CD4-positive, alpha-beta memory T cell (primary cell): Measurements from ENCODE around the gene ZNF692. TPM values are rescaled to one million over a fixed set of nuclear protein-coding genes. Genes with fewer than 3 reads are reported as not detected.
"Not testable (repeated sequence)": the region's sequence is repeated elsewhere in the genome, so short reads cannot be mapped to it uniquely, and the experiment has no call there.

Experiments
- CTCF ChIA-PET: fragments of 350-600 bp; sonication (Branson Sonifier 250); formaldehyde crosslinking; loops from one replicate; lab custom pipeline; 2021; ENCODE audit warnings: inconsistent platforms; ENCODE audit not compliant: partially characterized antibody; lab: Charles Lee
- POLR2A ChIA-PET: fragments of 350-600 bp; sonication (Branson Sonifier 250); formaldehyde crosslinking; loops from one replicate; lab custom pipeline; 2021; ENCODE audit not compliant: partially characterized antibody; lab: Charles Lee
- DNase-seq, 5 donors: peaks; one replicate each; pipeline versions ENCODE4 v3.0.0 to v3.0.0-alpha.2; 2020 to 2022; ENCODE audit warnings: mixed read lengths in 1 of 5
- H3K27ac ChIP-seq: one replicate; pipeline ENCODE4 v1.7.0; 2013; ENCODE audit warnings: low read depth, low read length
- H3K27me3 ChIP-seq: 2 replicates; pipeline ENCODE4 v1.7.0; 2013; ENCODE audit warnings: mild to moderate bottlenecking, low read length, moderate library complexity; ENCODE audit not compliant: insufficient read depth
- H3K36me3 ChIP-seq: 2 replicates; pipeline ENCODE4 v1.7.0; 2013; ENCODE audit warnings: mild to moderate bottlenecking, low read length, moderate library complexity; ENCODE audit not compliant: insufficient read depth
- H3K4me1 ChIP-seq: 2 replicates; pipeline ENCODE4 v1.7.0; 2013; ENCODE audit warnings: mild to moderate bottlenecking, low read length, moderate library complexity; ENCODE audit not compliant: insufficient read depth
- H3K4me3 ChIP-seq, 2 donors: one replicate each; pipeline ENCODE4 v1.7.0; 2013; ENCODE audit warnings: low read length in 2 of 2, mild to moderate bottlenecking in 1 of 2
- H3K9me3 ChIP-seq, 2 donors: one replicate each; pipeline ENCODE4 v1.7.0; 2013; ENCODE audit warnings: low read length in 2 of 2, control low read depth in 1 of 2; ENCODE audit not compliant: control insufficient read depth in 1 of 2
- H3K27ac Mint-ChIP-seq, 7 donors: one replicate each; pipeline ENCODE4 v1.8.0; 2020 to 2021; ENCODE audit warnings: mixed read lengths in 7 of 7, mild to moderate bottlenecking in 6 of 7, inconsistent platforms in 3 of 7, moderate library complexity in 3 of 7
- H3K27me3 Mint-ChIP-seq, 2 donors: one replicate each; pipeline ENCODE4 v1.8.0; 2020 to 2021; ENCODE audit warnings: mixed read lengths in 2 of 2
- H3K36me3 Mint-ChIP-seq, 2 donors: one replicate each; pipeline ENCODE4 v1.8.0; 2020 to 2021; ENCODE audit warnings: mixed read lengths in 2 of 2, inconsistent platforms in 1 of 2, mild to moderate bottlenecking in 1 of 2
- H3K4me1 Mint-ChIP-seq, 4 donors: one replicate each; pipeline ENCODE4 v1.8.0; 2020 to 2021; ENCODE audit warnings: mixed read lengths in 4 of 4, mild to moderate bottlenecking in 1 of 4
- H3K4me3 Mint-ChIP-seq, 8 donors: one replicate each; pipeline ENCODE4 v1.8.0; 2020 to 2021; ENCODE audit warnings: mixed read lengths in 8 of 8, mild to moderate bottlenecking in 7 of 8, moderate library complexity in 6 of 8, inconsistent platforms in 3 of 8
- H3K9me3 Mint-ChIP-seq, 8 donors: one replicate each; pipeline ENCODE4 v1.8.0; 2020 to 2021; ENCODE audit warnings: mixed read lengths in 8 of 8, mild to moderate bottlenecking in 5 of 8, inconsistent platforms in 3 of 8, moderate library complexity in 1 of 8
- intact Hi-C: fragments of 100-400 bp; cut with micrococcal nuclease; formaldehyde crosslinking; loops from one replicate; pipeline ENCODE4 v1.15.1; 2023
- polyA plus RNA-seq, 2 donors: library from polyadenylated mRNA; unstranded; fragments of 300-500 nt; fragmentation: Illumina TruSeq; gene quantifications; one replicate each; pipeline ENCODE4 v1.2.3, GENCODE V29; 2021
- total RNA-seq, 2 experiments: library from RNA; stranded (reverse); gene quantifications; one replicate each; pipeline ENCODE4 v1.2.3, GENCODE V29; 2021

The ZNF692 gene
- total and polyA plus RNA-seq, 4 experiments from 2014 or later = 10.9 to 74.8 (median 41.9) TPM

- Mint-ChIP-seq H3K36me3 (peaks cover 24 to 36% of the 10 kb centered on the region in 2 donors), H3K27me3 (peaks cover 0 to 3% of the 10 kb centered on the region in 2 donors), H3K9me3 (peaks cover 0 to 1% (median 0%) of the 10 kb centered on the region in 8 donors), H3K4me1 (peaks cover 0 to 7% (median 3%) of the 10 kb centered on the region in 4 donors), H3K27ac (peak overlapping the region in 5 of 7 donors; percentile 12 to 86 (median 54)), H3K4me3 (no peak overlapping the region)
- no peak overlapping the region for H3K4me3 ChIP-seq
- no peaks in the 10 kb centered on the region for H3K9me3 ChIP-seq
- H3K4me1 ChIP-seq = no peaks in the 10 kb centered on the region
- intact Hi-C loops = loop anchor here (5.0 kb wide), 1 partner anchor 1128 kb away; no protein-coding TSS in a partner anchor
- H3K27me3 ChIP-seq = no peaks in the 10 kb centered on the region
- H3K36me3 ChIP-seq = peaks cover 29% of the 10 kb centered on the region
- CTCF ChIA-PET = interaction anchor here (1.4 kb wide), 1 partner anchor 187 kb away, joined by 3 read pairs; no protein-coding TSS in a partner anchor
- H3K27ac ChIP-seq = no peak overlapping the region
- DNase-seq = no peak
- POLR2A ChIA-PET = no interaction called here
These were observed 48.7 kb downstream of the ZNF692 start for GRCh38 chr1:248810000-248810726.

GRCh38 chr1:248808876-248809275 is 50.0 kb downstream of the ZNF692 start:
- intact Hi-C loops = loop anchor here (5.0 kb wide), 1 partner anchor 1127 kb away; no protein-coding TSS in a partner anchor
- H3K9me3 ChIP-seq = no peaks in the 10 kb centered on the region
- H3K9me3 Mint-ChIP-seq = peaks cover 0 to 1% (median 0%) of the 10 kb centered on the region in 8 donors
- H3K36me3 Mint-ChIP-seq = peaks cover 16 to 26% of the 10 kb centered on the region in 2 donors
- peaks cover 1 to 6% (median 3%) of the 10 kb centered on the region in 4 donors for H3K4me1 Mint-ChIP-seq
- DNase-seq = no peak
- H3K27ac ChIP-seq = no peak overlapping the region
- ChIA-PET CTCF (no interaction called here), POLR2A (no interaction called here)
- H3K4me3 Mint-ChIP-seq = no peak overlapping the region
- peak overlapping the region in 2 of 7 donors; percentile 22 to 73 for H3K27ac Mint-ChIP-seq
- H3K4me3 ChIP-seq = no peak overlapping the region
- no peaks in the 10 kb centered on the region for H3K27me3 ChIP-seq
- H3K27me3 Mint-ChIP-seq = peaks cover 3% of the 10 kb centered on the region in 2 donors
- H3K36me3 ChIP-seq = peaks cover 16% of the 10 kb centered on the region
- no peaks in the 10 kb centered on the region for H3K4me1 ChIP-seq

- Histone ChIP-seq H3K27me3 (no peaks in the 10 kb centered on the region), H3K4me3 (no peak overlapping the region), H3K4me1 (no peaks in the 10 kb centered on the region), H3K27ac (no peak overlapping the region), H3K9me3 (no peaks in the 10 kb centered on the region), H3K36me3 (peaks cover under 1% of the 10 kb centered on the region)
- ChIA-PET CTCF (interaction anchor here (0.7 to 1.8 kb wide), 5 partner anchors 11 to 377 kb away, joined by 3 to 12 read pairs (median 4); no protein-coding TSS in a partner anchor), POLR2A (no interaction called here)
- Mint-ChIP-seq H3K4me3 (no peak overlapping the region), H3K36me3 (peaks cover 0 to 10% of the 10 kb centered on the region in 2 donors), H3K27me3 (peaks cover 7 to 8% of the 10 kb centered on the region in 2 donors), H3K27ac (peak overlapping the region in 2 of 7 donors; percentile 4 to 73), H3K9me3 (peaks cover 0 to 1% (median 0%) of the 10 kb centered on the region in 8 donors), H3K4me1 (peaks cover 0 to 6% (median 3%) of the 10 kb centered on the region in 4 donors)
- intact Hi-C loops = loop anchor here (1.0 to 5.0 kb wide), 3 partner anchors 185 to 1125 kb away; no protein-coding TSS in a partner anchor
- DNase-seq = peak in 4 of 5 donors; percentile 35 to 48 (median 42)
These were observed 51.7 kb downstream of the ZNF692 start for GRCh38 chr1:248807067-248807737.

- no peak overlapping the region for H3K4me3 ChIP-seq
- intact Hi-C loops = loop anchor here (5.0 kb wide), 1 partner anchor 1124 kb away; no protein-coding TSS in a partner anchor
- H3K27me3 ChIP-seq = no peaks in the 10 kb centered on the region
- DNase-seq = no peak
- Mint-ChIP-seq H3K4me1 (peaks cover 0 to 6% (median 3%) of the 10 kb centered on the region in 4 donors), H3K4me3 (no peak overlapping the region), H3K36me3 (peaks cover 0 to 2% of the 10 kb centered on the region in 2 donors), H3K9me3 (peaks cover 0 to 1% (median 0%) of the 10 kb centered on the region in 8 donors), H3K27ac (no peak overlapping the region), H3K27me3 (peaks cover 10% of the 10 kb centered on the region in 2 donors)
- no peaks in the 10 kb centered on the region for H3K36me3 ChIP-seq
- CTCF ChIA-PET = interaction anchor here (1.1 to 1.6 kb wide), 4 partner anchors 13 to 192 kb away, joined by 3 to 6 read pairs (median 4); no protein-coding TSS in a partner anchor
- no peak overlapping the region for H3K27ac ChIP-seq
- POLR2A ChIA-PET = no interaction called here
- no peaks in the 10 kb centered on the region for H3K4me1 ChIP-seq
- no peaks in the 10 kb centered on the region for H3K9me3 ChIP-seq
These were observed 53.0 kb downstream of the ZNF692 start for GRCh38 chr1:248805876-248806275.

- H3K4me3 ChIP-seq = no peak overlapping the region
These were observed 53.9 kb downstream of the ZNF692 start for GRCh38 chr1:248804771-248805681.

DNA sequence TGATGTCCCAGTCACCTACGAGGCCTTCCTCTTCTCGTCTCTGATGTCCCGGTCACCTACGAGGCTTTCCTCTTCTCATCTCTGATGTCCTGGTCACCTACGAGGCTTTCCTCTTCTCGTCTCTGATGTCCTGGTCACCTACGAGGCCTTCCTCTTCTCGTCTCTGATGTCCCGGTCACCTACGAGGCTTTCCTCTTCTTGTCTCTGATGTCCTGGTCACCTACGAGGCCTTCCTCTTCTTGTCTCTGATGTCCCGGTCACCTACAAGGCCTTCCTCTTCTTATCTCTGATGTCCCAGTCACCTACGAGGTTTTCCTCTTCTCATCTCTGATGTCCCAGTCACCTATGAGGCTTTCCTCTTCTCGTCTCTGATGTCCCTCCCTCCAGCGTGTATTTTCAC is 55.4 kb downstream of the ZNF692 start:
- H3K36me3 ChIP-seq, H3K9me3 ChIP-seq, H3K36me3 Mint-ChIP-seq, H3K4me3 Mint-ChIP-seq, H3K27ac ChIP-seq, H3K27ac Mint-ChIP-seq, DNase-seq, H3K27me3 ChIP-seq, intact Hi-C loops, H3K4me3 ChIP-seq, H3K4me1 Mint-ChIP-seq, H3K4me1 ChIP-seq, POLR2A ChIA-PET, CTCF ChIA-PET, H3K9me3 Mint-ChIP-seq: not testable (repeated sequence)
- H3K27me3 Mint-ChIP-seq = peaks cover 10 to 13% of the 10 kb centered on the region in 2 donors

More at GRCh38 chr1:248804771-248805681, 53.9 kb downstream of the ZNF692 start:
- Histone ChIP-seq H3K9me3 (no peaks in the 10 kb centered on the region), H3K27ac (no peak overlapping the region), H3K27me3 (no peaks in the 10 kb centered on the region), H3K4me1 (no peaks in the 10 kb centered on the region), H3K36me3 (no peaks in the 10 kb centered on the region)
- Mint-ChIP-seq H3K36me3 (no peaks in the 10 kb centered on the region), H3K27ac (peak overlapping the region in 1 of 7 donors; percentile 9), H3K9me3 (no peaks in the 10 kb centered on the region), H3K27me3 (peaks cover 10 to 13% of the 10 kb centered on the region in 2 donors), H3K4me3 (no peak overlapping the region), H3K4me1 (peaks cover 0 to 6% (median 3%) of the 10 kb centered on the region in 4 donors)
- DNase-seq = no peak
- POLR2A ChIA-PET = no interaction called here
- CTCF ChIA-PET = interaction anchor here (1.2 to 1.6 kb wide), 3 partner anchors 13 to 401 kb away, joined by 4 to 6 read pairs (median 5); no protein-coding TSS in a partner anchor
- intact Hi-C loops = loop anchor here (5.0 kb wide), 1 partner anchor 1123 kb away; no protein-coding TSS in a partner anchor
